Thyroid gland (tissue), 4 donors: Measurements from ENCODE around the gene NUP42. TPM values are rescaled to one million over a fixed set of nuclear protein-coding genes. Genes with fewer than 3 reads are reported as not detected.
"Not testable (repeated sequence)": the region's sequence is repeated elsewhere in the genome, so short reads cannot be mapped to it uniquely, and the experiment has no call there.

Experiments used
- DNase-seq, 2 donors: peaks; one replicate each; pipeline ENCODE4 v3.0.0-alpha.2; 2019
- H3K27ac ChIP-seq, 3 donors: fragments of 200-600 bp; sonication (generic); 1 replicate in 2 of 3; 2 replicates in 1 of 3; pipeline ENCODE4 v1.5.1; 2016 to 2019; ENCODE audit warnings: mild to moderate bottlenecking in 1 of 3, moderate library complexity in 1 of 3
- H3K27me3 ChIP-seq: fragments of 200-600 bp; sonication (generic); one replicate; pipeline ENCODE4 v1.5.1; 2019
- H3K36me3 ChIP-seq, 2 donors: fragments of 200-600 bp; sonication (generic); one replicate each; pipeline ENCODE4 v1.5.1; 2016 to 2019
- H3K4me1 ChIP-seq, 2 donors: fragments of 200-600 bp; sonication (generic); one replicate each; pipeline ENCODE4 v1.5.1; 2017 to 2019
- H3K4me3 ChIP-seq, 3 donors: fragments of 200-600 bp; sonication (generic); replicated peaks in 1 of 3; 1 replicate in 2 of 3; 2 replicates in 1 of 3; pipeline ENCODE4 v1.5.1; 2016; ENCODE audit warnings: mild to moderate bottlenecking in 1 of 3
- H3K9me3 ChIP-seq: fragments of 200-600 bp; sonication (generic); one replicate; pipeline ENCODE4 v1.5.1; 2017
- CTCF ChIP-seq, 6 experiments: fragments of 200-600 bp in 3 of 6; fragments of 450-650 bp in 3 of 6; sonication (generic) in 3 of 6; IDR thresholded peaks; one replicate each; pipeline ENCODE4 v1.5.1; 2016 to 2019; ENCODE audit warnings: antibody characterized with exemption in 6 of 6, mild to moderate bottlenecking in 2 of 6, inconsistent platforms in 1 of 6, moderate library complexity in 1 of 6
- POLR2A ChIP-seq, 2 donors: fragments of 450-650 bp; IDR thresholded peaks; one replicate each; pipeline ENCODE4 v1.6.1; 2017; ENCODE audit warnings: antibody characterized with exemption in 2 of 2, mild to moderate bottlenecking in 2 of 2, moderate library complexity in 1 of 2
- WGBS, 2 donors: methylation state at CpG; one replicate each; pipeline ENCODE4 v1.1.5; 2017; 5-methylcytosine and 5-hydroxymethylcytosine counted together
- intact Hi-C: fragments of 100-400 bp; cut with DNase I; formaldehyde crosslinking; loops from one replicate; pipeline ENCODE4 v1.15.1; 2023
- total RNA-seq, 4 donors: library from RNA; depleted of rRNA; stranded (reverse); fragments of >200 nt; gene quantifications; one replicate each; pipeline ENCODE4 v1.2.3, GENCODE V29; 2016

The NUP42 gene
- total RNA-seq, 4 donors from 2014 or later = 34.2 to 55.8 (median 45.4) TPM

GRCh38 chr7:23220690-23221305 is 39.0 kb downstream of the NUP42 start:
- Histone ChIP-seq H3K36me3 (no peaks in the 10 kb centered on the region), H3K27ac (no peak overlapping the region), H3K27me3 (no peaks in the 10 kb centered on the region), H3K4me1 (no peaks in the 10 kb centered on the region), H3K9me3 (no peaks in the 10 kb centered on the region), H3K4me3 (no peak overlapping the region)
- 76 to 80% methylated on average over 10 of the region's 10 CpGs for WGBS, 2 donors
- intact Hi-C loops = no loop called here
- TF ChIP-seq POLR2A (IDR thresholded peaks at IDR 0.05) = no peak
- TF ChIP-seq CTCF (IDR thresholded peaks at IDR 0.05) = no peak
- DNase-seq = no peak

DNA sequence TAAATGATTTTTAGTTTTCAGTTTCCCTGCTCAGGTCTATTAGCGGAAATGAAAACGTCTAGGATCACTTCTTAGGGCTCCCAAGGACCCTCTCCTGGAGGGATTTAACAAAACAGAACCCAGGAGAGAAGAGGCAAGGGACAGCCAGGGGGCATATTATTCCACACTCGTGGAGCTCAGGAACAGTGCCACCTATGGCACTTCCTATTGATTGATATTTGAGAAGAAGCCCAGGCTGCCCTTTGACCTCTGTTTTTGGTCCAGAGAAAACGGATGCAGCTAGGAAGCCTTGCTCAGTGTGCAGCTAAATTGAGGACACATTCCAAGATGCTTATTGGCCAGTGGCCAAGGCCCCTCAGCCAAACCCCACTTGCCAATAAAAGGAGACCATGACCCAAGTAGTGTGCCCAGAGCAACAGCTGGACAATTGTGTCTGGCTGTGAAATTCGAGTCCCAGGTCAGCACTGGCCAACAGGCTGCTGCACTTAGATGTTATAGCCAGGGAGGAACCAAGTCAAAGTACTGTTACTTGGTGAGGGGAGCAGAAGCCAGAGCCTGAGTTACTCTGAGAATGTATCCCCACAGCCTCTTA is 40.7 kb downstream of the NUP42 start:
- H3K4me1 ChIP-seq = no peaks in the 10 kb centered on the region
- no peak overlapping the region for H3K4me3 ChIP-seq
- no peaks in the 10 kb centered on the region for H3K9me3 ChIP-seq
- no peak for TF ChIP-seq CTCF (IDR thresholded peaks at IDR 0.05)
- no peak for TF ChIP-seq POLR2A (IDR thresholded peaks at IDR 0.05)
- H3K36me3 ChIP-seq = no peaks in the 10 kb centered on the region
- intact Hi-C loops = no loop called here
- H3K27me3 ChIP-seq = no peaks in the 10 kb centered on the region
- 38 to 44% methylated on average over 5 of the region's 5 CpGs for WGBS, 2 donors
- no peak for DNase-seq
- H3K27ac ChIP-seq = no peak overlapping the region

DNA sequence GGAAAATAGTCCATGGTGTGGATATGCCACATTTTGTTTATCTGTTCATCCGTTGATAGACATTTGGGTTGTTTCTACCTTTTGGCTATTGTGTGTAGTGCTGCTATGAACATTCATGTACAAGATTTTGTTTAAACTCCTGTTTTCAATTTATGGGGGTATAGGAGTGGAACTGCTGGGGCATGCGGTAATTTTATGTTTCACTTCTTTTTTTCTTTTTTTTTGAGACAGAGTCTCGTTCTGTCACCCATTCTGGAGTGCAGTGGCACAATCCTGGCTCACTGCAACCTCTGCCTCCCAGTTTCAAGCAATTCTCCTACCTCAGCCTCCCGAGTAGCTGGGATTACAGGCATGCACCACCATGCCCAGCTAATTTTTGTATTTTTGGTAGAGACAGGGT is 42.5 kb downstream of the NUP42 start:
- DNase-seq, H3K9me3 ChIP-seq, H3K27ac ChIP-seq, H3K27me3 ChIP-seq, H3K4me1 ChIP-seq, H3K4me3 ChIP-seq, intact Hi-C loops, H3K36me3 ChIP-seq: not testable (repeated sequence)
- WGBS, 2 donors = 88% methylated on average over 4 of the region's 4 CpGs

GRCh38 chr7:23226844-23227450 is 45.1 kb downstream of the NUP42 start:
- WGBS, 2 donors = 86 to 87% methylated on average over 4 of the region's 4 CpGs
- DNase-seq = no peak
- Histone ChIP-seq H3K27ac (no peak overlapping the region), H3K36me3 (no peaks in the 10 kb centered on the region), H3K27me3 (no peaks in the 10 kb centered on the region), H3K4me3 (no peak overlapping the region), H3K4me1 (no peaks in the 10 kb centered on the region), H3K9me3 (no peaks in the 10 kb centered on the region)
- intact Hi-C loops = no loop called here
- TF ChIP-seq CTCF (IDR thresholded peaks at IDR 0.05) (no peak), POLR2A (IDR thresholded peaks at IDR 0.05) (no peak)

GRCh38 chr7:23228412-23228811 is 46.6 kb downstream of the NUP42 start:
- WGBS, 2 donors = 96 to 97% methylated on average over 2 of the region's 2 CpGs
- Histone ChIP-seq H3K36me3 (no peaks in the 10 kb centered on the region), H3K9me3 (no peaks in the 10 kb centered on the region), H3K4me1 (no peaks in the 10 kb centered on the region), H3K4me3 (no peak overlapping the region), H3K27me3 (no peaks in the 10 kb centered on the region), H3K27ac (no peak overlapping the region)
- no peak for DNase-seq
- intact Hi-C loops = no loop called here
- no peak for TF ChIP-seq CTCF (IDR thresholded peaks at IDR 0.05)
- TF ChIP-seq POLR2A (IDR thresholded peaks at IDR 0.05) = no peak
